CD4-positive, alpha-beta T cell (primary cell): ENCODE results near the gene SH3RF3. TPM values are rescaled to one million over a fixed set of nuclear protein-coding genes. Genes with fewer than 3 reads are reported as not detected.

Experiments
- ATAC-seq: fragments of 200-7000 bp; cut with Tn5 transposase; one replicate; pipeline ENCODE4 v1.10.0; 2022; ENCODE audit warnings: mild to moderate bottlenecking; ENCODE audit not compliant: poor library complexity
- CTCF ChIA-PET: fragments of 350-600 bp; sonication (Branson Sonifier 250); formaldehyde crosslinking; loops from one replicate; lab custom pipeline; 2021; ENCODE audit warnings: antibody characterized with exemption, inconsistent platforms; lab: Charles Lee
- POLR2A ChIA-PET: fragments of 350-600 bp; sonication (Branson Sonifier 250); formaldehyde crosslinking; loops from one replicate; lab custom pipeline; 2021; ENCODE audit warnings: antibody characterized with exemption, inconsistent platforms; lab: Charles Lee
- DNase-seq, 14 experiments: peaks; one replicate each; pipeline ENCODE4 v3.0.0-alpha.2; 2013 to 2020; ENCODE audit warnings: mixed read lengths in 2 of 14
- H3K27ac ChIP-seq, 2 donors: one replicate each; pipeline versions ENCODE4 v1.5.1 to v1.7.0; 2013; ENCODE audit warnings: low read length in 2 of 2, low read depth in 1 of 2, mild to moderate bottlenecking in 1 of 2
- H3K27me3 ChIP-seq, 2 experiments: 1 replicate in 1 of 2; 2 replicates in 1 of 2; pipeline versions ENCODE4 v1.6.1 to v1.7.0; 2013; ENCODE audit warnings: low read length in 2 of 2, control low read depth in 1 of 2, mild to moderate bottlenecking in 1 of 2, moderate library complexity in 1 of 2; ENCODE audit not compliant: insufficient read depth in 2 of 2, control insufficient read depth in 1 of 2
- H3K36me3 ChIP-seq: one replicate; pipeline ENCODE4 v1.6.1; 2013; ENCODE audit warnings: low read length, control low read depth; ENCODE audit not compliant: insufficient read depth
- H3K4me1 ChIP-seq: one replicate; pipeline ENCODE4 v1.6.1; 2013; ENCODE audit warnings: low read length, control low read depth; ENCODE audit not compliant: insufficient read depth
- H3K4me3 ChIP-seq: one replicate; pipeline ENCODE4 v1.5.1; 2013; ENCODE audit warnings: mild to moderate bottlenecking, low read length, moderate library complexity
- H3K9me3 ChIP-seq, 2 experiments: 1 replicate in 1 of 2; 2 replicates in 1 of 2; pipeline versions ENCODE4 v1.6.1 to v1.7.0; 2013; ENCODE audit warnings: low read length in 2 of 2, mild to moderate bottlenecking in 2 of 2, control low read depth in 1 of 2, moderate library complexity in 1 of 2; ENCODE audit not compliant: control insufficient read depth in 1 of 2, insufficient read depth in 1 of 2
- H3K27ac Mint-ChIP-seq: one replicate; pipeline ENCODE4 v1.8.0; 2020; ENCODE audit warnings: mixed read lengths
- H3K27me3 Mint-ChIP-seq: one replicate; pipeline ENCODE4 v1.8.0; 2021; ENCODE audit warnings: mixed read lengths
- H3K36me3 Mint-ChIP-seq: one replicate; pipeline ENCODE4 v1.8.0; 2021; ENCODE audit warnings: low read depth, mixed read lengths
- H3K4me1 Mint-ChIP-seq: one replicate; pipeline ENCODE4 v1.8.0; 2021; ENCODE audit warnings: low read depth, mixed read lengths
- H3K4me3 Mint-ChIP-seq: one replicate; pipeline ENCODE4 v1.8.0; 2020; ENCODE audit warnings: mild to moderate bottlenecking, mixed read lengths
- H3K9me3 Mint-ChIP-seq: one replicate; pipeline ENCODE4 v1.8.0; 2020; ENCODE audit warnings: mixed read lengths
- CTCF ChIP-seq: fragments of 200-600 bp; IDR thresholded peaks from one replicate; pipeline ENCODE4 v1.8.0; 2022; ENCODE audit warnings: antibody characterized with exemption, mild to moderate bottlenecking
- intact Hi-C, 2 experiments: fragments of 100-400 bp; cut with DNase I in 1 of 2; cut with micrococcal nuclease in 1 of 2; formaldehyde crosslinking; loops; one replicate each; pipeline versions ENCODE4 v1.15.1 to v1.9.0; 2023 to 2025; cut with DNase I, micrococcal nuclease
- total RNA-seq, 174 experiments: library from RNA in 2 of 174; stranded (reverse) in 2 of 174; gene quantifications; one replicate each; pipeline ENCODE4 v1.2.3 and lab custom pipeline; 2021 to 2026

The SH3RF3 gene
- total RNA-seq, 2 experiments from 2014 or later, result 5.2 to 5.9 TPM

GRCh38 chr2:109139865-109140396, 10.9 kb downstream of the SH3RF3 start:
- Histone ChIP-seq H3K4me1 (peaks cover 21% of the 10 kb centered on the region), H3K27ac (no peak overlapping the region), H3K9me3 (peaks cover 0 to 3% of the 10 kb centered on the region in 2 experiments), H3K27me3 (no peaks in the 10 kb centered on the region), H3K4me3 (no peak overlapping the region), H3K36me3 (no peaks in the 10 kb centered on the region)
- intact Hi-C loops, result loop anchor here in 1 of 2 experiments (5.0 kb wide), 1 partner anchor 108 kb away; no protein-coding TSS in a partner anchor
- DNase-seq (no peak), ATAC-seq (no peak)
- CTCF ChIA-PET, result no interaction called here
- Mint-ChIP-seq H3K9me3 (no peaks in the 10 kb centered on the region), H3K4me3 (no peak overlapping the region), H3K27me3 (no peaks in the 10 kb centered on the region), H3K36me3 (no peaks in the 10 kb centered on the region), H3K27ac (no peak overlapping the region), H3K4me1 (peaks cover 60% of the 10 kb centered on the region)
- no peak for TF ChIP-seq CTCF
- POLR2A ChIA-PET, result no interaction called here

- no peak for TF ChIP-seq CTCF
- POLR2A ChIA-PET, result no interaction called here
- H3K4me1 ChIP-seq, result peaks cover 24% of the 10 kb centered on the region
- H3K27me3 Mint-ChIP-seq, result no peaks in the 10 kb centered on the region
- H3K27ac ChIP-seq, result no peak overlapping the region
- H3K4me3 ChIP-seq, result no peak overlapping the region
- H3K27me3 ChIP-seq, result no peaks in the 10 kb centered on the region
- no peaks in the 10 kb centered on the region for H3K9me3 Mint-ChIP-seq
- peaks cover 0 to 3% of the 10 kb centered on the region in 2 experiments for H3K9me3 ChIP-seq
- H3K4me1 Mint-ChIP-seq, result peaks cover 54% of the 10 kb centered on the region
- no peaks in the 10 kb centered on the region for H3K36me3 Mint-ChIP-seq
- intact Hi-C loops, result loop anchor here in 1 of 2 experiments (5.0 kb wide), 1 partner anchor 109 kb away; no protein-coding TSS in a partner anchor
- H3K27ac Mint-ChIP-seq, result no peak overlapping the region
- ATAC-seq (no peak), DNase-seq (no peak)
- no peak overlapping the region for H3K4me3 Mint-ChIP-seq
- CTCF ChIA-PET, result no interaction called here
- no peaks in the 10 kb centered on the region for H3K36me3 ChIP-seq
Observed at GRCh38 chr2:109141006-109141600, 12.1 kb downstream of the SH3RF3 start.

GRCh38 chr2:109141727-109142283, 12.8 kb downstream of the SH3RF3 start:
- ChIA-PET POLR2A (interaction anchor here (0.6 kb wide), 1 partner anchor 11 kb away, joined by 5 read pairs; no protein-coding TSS in a partner anchor), CTCF (no interaction called here)
- no peak overlapping the region for H3K4me3 ChIP-seq
- Mint-ChIP-seq H3K9me3 (no peaks in the 10 kb centered on the region), H3K27me3 (no peaks in the 10 kb centered on the region), H3K36me3 (no peaks in the 10 kb centered on the region), H3K4me3 (no peak overlapping the region), H3K27ac (no peak overlapping the region), H3K4me1 (peaks cover 49% of the 10 kb centered on the region)
- DNase-seq (no peak), ATAC-seq (no peak)
- no peak for TF ChIP-seq CTCF
- H3K27ac ChIP-seq, result no peak overlapping the region
- peaks cover 0 to 3% of the 10 kb centered on the region in 2 experiments for H3K9me3 ChIP-seq
- H3K36me3 ChIP-seq, result no peaks in the 10 kb centered on the region
- H3K27me3 ChIP-seq, result no peaks in the 10 kb centered on the region
- H3K4me1 ChIP-seq, result peaks cover 24% of the 10 kb centered on the region
- intact Hi-C loops, result loop anchor here in 1 of 2 experiments (5.0 kb wide), 1 partner anchor 110 kb away; no protein-coding TSS in a partner anchor
